Endothelial cell of umbilical vein (primary cell): Measurements from ENCODE around the gene AFF1. TPM values are rescaled to one million over a fixed set of nuclear protein-coding genes. Genes with fewer than 3 reads are reported as not detected.

Experiments
- BruUV-seq: library from RNA; stranded (reverse); fragments of 400-500 nt; replicated peaks from 2 replicates; lab custom pipeline; 2021; lab: Mats Ljungman, UMichigan
- CTCF ChIA-PET: fragments of 300-600, 350-600 bp; sonication (Branson Sonifier 250); formaldehyde crosslinking; loops from one replicate; lab custom pipeline; 2021; ENCODE audit warnings: antibody characterized with exemption, inconsistent platforms; lab: Charles Lee
- POLR2A ChIA-PET: fragments of 300-600, 350-600 bp; sonication (Branson Sonifier 250); formaldehyde crosslinking; loops from one replicate; lab custom pipeline; 2021; ENCODE audit warnings: antibody characterized with exemption, inconsistent platforms; lab: Charles Lee
- DNase-seq: peaks from one replicate; pipeline ENCODE4 v3.0.0-alpha.2; 2011; ENCODE audit warnings: low read depth, low spot score
- FAIRE-seq: peaks from 2 replicates; lab custom pipeline; 2011; peaks lifted over from hg19 to GRCh38; lab: Jason Lieb, UNC
- H2AFZ ChIP-seq: 2 replicates; pipeline ENCODE4 v1.6.0; 2012; ENCODE audit warnings: low read depth, low read length, control low read depth, inconsistent platforms
- H3K27ac ChIP-seq: 2 replicates; pipeline ENCODE4 v1.5.1; 2011; ENCODE audit warnings: low read depth, mild to moderate bottlenecking, control low read depth, low read length, moderate library complexity; ENCODE audit not compliant: insufficient read depth
- H3K27me3 ChIP-seq, 2 experiments: 2 replicates each; pipeline versions ENCODE4 v1.6.0 to v1.6.1; 2011; ENCODE audit warnings: low read length in 2 of 2, mixed read lengths in 1 of 2; ENCODE audit not compliant: control insufficient read depth in 2 of 2, insufficient read depth in 2 of 2
- H3K36me3 ChIP-seq, 2 experiments: 2 replicates in 1 of 2; 3 replicates in 1 of 2; pipeline ENCODE4 v1.5.1; 2011; ENCODE audit warnings: low read length in 2 of 2, mild to moderate bottlenecking in 1 of 2, moderate library complexity in 1 of 2; ENCODE audit not compliant: control insufficient read depth in 2 of 2, insufficient read depth in 2 of 2; ENCODE audit errors: extremely low read depth in 1 of 2
- H3K4me1 ChIP-seq: 3 replicates; pipeline ENCODE4 v1.5.1; 2011; ENCODE audit warnings: mild to moderate bottlenecking, low read length; ENCODE audit not compliant: control insufficient read depth, insufficient read depth; ENCODE audit errors: extremely low read depth
- H3K4me2 ChIP-seq: 2 replicates; pipeline ENCODE4 v1.6.1; 2011; ENCODE audit warnings: low read length, control low read depth, mixed read lengths; ENCODE audit not compliant: insufficient read depth
- H3K4me3 ChIP-seq, 3 experiments: fragments of 200-600 bp in 1 of 3; sonication (generic), shearing (Covaris generic) in 1 of 3; replicated peaks in 1 of 3; 2 replicates each; pipeline ENCODE4 v1.5.1; 2011 to 2016; ENCODE audit warnings: control low read depth in 3 of 3, low read length in 3 of 3, mild to moderate bottlenecking in 2 of 3, inconsistent platforms in 1 of 3, low read depth in 1 of 3, moderate library complexity in 1 of 3; ENCODE audit not compliant: insufficient read depth in 1 of 3
- H3K79me2 ChIP-seq: 2 replicates; pipeline ENCODE4 v1.6.0; 2012; ENCODE audit warnings: low read length, inconsistent platforms; ENCODE audit not compliant: control insufficient read depth, insufficient read depth
- H3K9ac ChIP-seq: replicated peaks from 2 replicates; pipeline ENCODE3; 2011; ENCODE audit warnings: low read length, control low read depth; ENCODE audit not compliant: insufficient read depth; ENCODE audit errors: extremely low read depth
- H3K9me1 ChIP-seq: replicated peaks from 3 replicates; pipeline ENCODE4 v1.6.0; 2011; ENCODE audit warnings: mild to moderate bottlenecking, low read length; ENCODE audit not compliant: control insufficient read depth, insufficient read depth; ENCODE audit errors: extremely low read depth
- H3K9me3 ChIP-seq: replicated peaks from 2 replicates; pipeline ENCODE4 v1.5.1; 2012; ENCODE audit warnings: low read length, inconsistent platforms; ENCODE audit not compliant: control insufficient read depth, insufficient read depth
- H4K20me1 ChIP-seq: replicated peaks from 2 replicates; pipeline ENCODE3; 2011; ENCODE audit warnings: mild to moderate bottlenecking, low read length; ENCODE audit not compliant: control insufficient read depth, insufficient read depth; ENCODE audit errors: extremely low read depth
- CTCF ChIP-seq, 2 donors: IDR thresholded peaks; 1 replicate in 1 of 2; 2 replicates in 1 of 2; pipeline ENCODE4 v1.5.1; 2011; ENCODE audit warnings: low read length in 2 of 2, mild to moderate bottlenecking in 2 of 2, moderate library complexity in 2 of 2, control low read depth in 1 of 2, inconsistent platforms in 1 of 2, low read depth in 1 of 2; ENCODE audit not compliant: insufficient read depth in 1 of 2; ENCODE audit errors: extremely low read depth in 1 of 2
- EZH2 ChIP-seq: IDR thresholded peaks from 2 replicates; pipeline ENCODE4 v1.6.1; 2012; ENCODE audit warnings: borderline replicate concordance, low read depth, mild to moderate bottlenecking, moderate library complexity, low read length, inconsistent platforms; ENCODE audit not compliant: severe bottlenecking
- FOS ChIP-seq: IDR thresholded peaks from 2 replicates; pipeline ENCODE4 v1.6.1; 2011; ENCODE audit warnings: mild to moderate bottlenecking, low read length, moderate library complexity, borderline replicate concordance; ENCODE audit not compliant: insufficient read depth
- GATA2 ChIP-seq: IDR thresholded peaks from 2 replicates; pipeline ENCODE4 v1.7.0; 2011; ENCODE audit warnings: low read depth, mild to moderate bottlenecking, moderate library complexity, mixed read lengths, low read length; ENCODE audit not compliant: insufficient read length, insufficient read depth
- JUN ChIP-seq: IDR thresholded peaks from 2 replicates; pipeline ENCODE4 v1.6.1; 2011; ENCODE audit warnings: borderline replicate concordance, low read depth; ENCODE audit not compliant: insufficient read length, insufficient read depth
- MYC ChIP-seq: IDR thresholded peaks from one replicate; pipeline ENCODE4 v1.6.1; 2011; ENCODE audit warnings: mild to moderate bottlenecking, low read depth, low read length
- POLR2A ChIP-seq: IDR thresholded peaks from 2 replicates; pipeline ENCODE4 v1.6.1; 2012; ENCODE audit warnings: low read depth, mild to moderate bottlenecking, control low read depth, low read length
- POLR2AphosphoS5 ChIP-seq: IDR thresholded peaks from 2 replicates; pipeline ENCODE4 v1.6.1; 2012; ENCODE audit warnings: low read depth, mild to moderate bottlenecking, control low read depth, low read length, moderate library complexity; ENCODE audit not compliant: insufficient read depth
- dilution Hi-C: fragments of 300-500 bp; cut with MboI; formaldehyde crosslinking; loops from one replicate; pipeline ENCODE4 v1.15.0; 2019; ENCODE audit warnings: low sequenced_read_pairs; ENCODE audit not compliant: extremely low pct_ligation_motif_present
- intact Hi-C: fragments of 100-400 bp; cut with micrococcal nuclease; formaldehyde crosslinking; loops from one replicate; pipeline ENCODE4 v1.10.0; 2022
- polyA plus RNA-seq, 4 experiments: library from polyadenylated mRNA; depleted of rRNA in 3 of 4; stranded (reverse) in 3 of 4; unstranded in 1 of 4; fragments of >200 nt; gene quantifications; 2 replicates each; pipeline versions ENCODE4 v1.2.1 to v1.2.3, GENCODE V29; 2011 to 2012; ENCODE audit warnings: missing spikeins in 1 of 4
- total RNA-seq: library from RNA; stranded (reverse); gene quantifications from 2 replicates; pipeline ENCODE4 v1.2.3, GENCODE V29; 2021
- TF ChIP-seq, protein P1 (sequence below): IDR thresholded peaks from 2 replicates; pipeline ENCODE4 v1.6.1; 2011; ENCODE audit not compliant: insufficient read depth, insufficient read length

The AFF1 gene
- total and polyA plus RNA-seq, 2 donors (not counting 3 experiments of a cell fraction or from before 2014, with no cell fraction given) = 26.2 to 106 TPM

DNA sequence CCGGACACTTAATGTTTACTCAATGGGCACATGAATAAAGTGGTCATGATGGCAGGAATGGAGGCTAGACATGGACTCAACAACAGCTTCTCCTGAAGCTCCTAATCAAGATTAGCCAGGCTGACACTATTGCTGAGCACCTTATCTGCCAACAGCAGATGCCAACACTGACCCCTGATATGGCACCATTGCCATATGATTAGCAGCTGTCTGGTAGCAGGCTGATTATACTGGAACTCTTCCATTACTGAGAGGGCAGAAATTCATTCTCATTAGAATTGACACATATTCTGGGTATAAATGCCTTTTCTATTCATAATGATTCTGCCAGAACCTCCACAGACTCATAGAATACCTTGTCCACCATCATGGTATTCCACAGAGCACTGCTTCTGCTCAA, 18.4 kb upstream of the AFF1 start:
- no TSS peak for BruUV-seq
- dilution Hi-C loops = loop anchor here (25.0 kb wide), 1 partner anchor 196 kb away; no protein-coding TSS in a partner anchor
- intact Hi-C loops = no loop called here
- FAIRE-seq = no peak
- no peaks in the 10 kb centered on the region for H3K4me1 ChIP-seq
- no peaks in the 10 kb centered on the region for H3K79me2 ChIP-seq
- no peak for DNase-seq
- CTCF ChIA-PET = interaction anchor here (0.8 kb wide), 1 partner anchor 14 kb away, joined by 3 read pairs; no protein-coding TSS in a partner anchor
- POLR2A ChIA-PET = no interaction called here
- no peak overlapping the region for H2AFZ ChIP-seq
- TF ChIP-seq GATA2 (no peak), FOS (no peak), MYC (no peak), EZH2 (no peak), CTCF (IDR thresholded peaks at IDR 0.05; ENCODE audit: extremely low read depth in 1 of 2, insufficient read depth in 1 of 2, low read depth in 1 of 2, low read length in 2 of 2) (no peak), POLR2A (no peak), JUN (no peak), POLR2AphosphoS5 (no peak)
- TF ChIP-seq, protein P1, sequence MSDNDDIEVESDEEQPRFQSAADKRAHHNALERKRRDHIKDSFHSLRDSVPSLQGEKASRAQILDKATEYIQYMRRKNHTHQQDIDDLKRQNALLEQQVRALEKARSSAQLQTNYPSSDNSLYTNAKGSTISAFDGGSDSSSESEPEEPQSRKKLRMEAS = no peak
- H3K9me3 ChIP-seq = no peaks in the 10 kb centered on the region
- H3K9ac ChIP-seq = no peak overlapping the region
- no peak overlapping the region for H3K4me2 ChIP-seq
- H3K27ac ChIP-seq = no peak overlapping the region
- H3K36me3 ChIP-seq = no peaks in the 10 kb centered on the region
- H3K9me1 ChIP-seq = no peaks in the 10 kb centered on the region
- no peaks in the 10 kb centered on the region for H3K27me3 ChIP-seq
- H4K20me1 ChIP-seq = no peaks in the 10 kb centered on the region
- no peak overlapping the region for H3K4me3 ChIP-seq
